H1 (cell line): Measurements from ENCODE around the gene CLCF1. TPM values are rescaled to one million over a fixed set of nuclear protein-coding genes. Genes with fewer than 3 reads are reported as not detected.
A peak's percentile ranks its signal among the peaks of the same experiment; 100 is the strongest.
"Not testable (repeated sequence)": the region's sequence is repeated elsewhere in the genome, so short reads cannot be mapped to it uniquely, and the experiment has no call there.

Experiments
- CTCF ChIA-PET: fragments of 300-600 bp; sonication (Branson Sonifier 250); formaldehyde crosslinking; loops from one replicate; lab custom pipeline; 2021; ENCODE audit not compliant: partially characterized antibody; lab: Charles Lee
- POLR2A ChIA-PET: fragments of 300-600 bp; sonication (Branson Sonifier 250); formaldehyde crosslinking; loops from one replicate; lab custom pipeline; 2021; ENCODE audit warnings: inconsistent platforms; ENCODE audit not compliant: partially characterized antibody; lab: Charles Lee
- DNase-seq, 2 experiments: peaks; one replicate each; pipeline versions ENCODE4 v3.0.0 to v3.0.0-alpha.2; 2010 to 2022; ENCODE audit warnings: low spot score in 2 of 2, low read depth in 1 of 2, mixed read lengths in 1 of 2
- FAIRE-seq: peaks from 2 replicates; lab custom pipeline; 2011; peaks lifted over from hg19 to GRCh38; lab: Jason Lieb, UNC
- H2AFZ ChIP-seq: 2 replicates; pipeline ENCODE4 v1.8.1; 2012; ENCODE audit warnings: low read length, inconsistent platforms
- H2AK5ac ChIP-seq: 2 replicates; pipeline ENCODE4 v1.6.1; 2013; ENCODE audit warnings: low read depth, low read length
- H2BK120ac ChIP-seq: replicated peaks from 2 replicates; pipeline ENCODE3; 2013; ENCODE audit warnings: low read depth, low read length, inconsistent platforms
- H2BK12ac ChIP-seq: 2 replicates; pipeline ENCODE4 v1.6.1; 2013; ENCODE audit warnings: low read depth, low read length
- H2BK15ac ChIP-seq: 2 replicates; pipeline ENCODE4 v1.6.1; 2013; ENCODE audit warnings: low read length
- H2BK20ac ChIP-seq: 2 replicates; pipeline ENCODE4 v1.6.1; 2013; ENCODE audit warnings: low read length
- H2BK5ac ChIP-seq: 2 replicates; pipeline ENCODE4 v1.6.1; 2013; ENCODE audit warnings: low read depth, low read length
- H3K14ac ChIP-seq: 2 replicates; pipeline ENCODE4 v1.6.1; 2013; ENCODE audit warnings: inconsistent platforms; ENCODE audit not compliant: insufficient read length
- H3K18ac ChIP-seq: 2 replicates; pipeline ENCODE4 v1.6.1; 2013; ENCODE audit warnings: low read length; ENCODE audit errors: extremely low read depth
- H3K23ac ChIP-seq: 2 replicates; pipeline ENCODE4 v1.6.1; 2013; ENCODE audit warnings: inconsistent platforms; ENCODE audit not compliant: insufficient read length
- H3K23me2 ChIP-seq: 2 replicates; pipeline ENCODE4 v1.6.1; 2013; ENCODE audit warnings: low read depth, low read length
- H3K27ac ChIP-seq: 2 replicates; pipeline ENCODE4 v1.6.1; 2011; ENCODE audit warnings: low read depth, low read length, inconsistent platforms
- H3K27me3 ChIP-seq, 4 experiments: replicated peaks in 1 of 4; 1 replicate in 1 of 4; 2 replicates in 3 of 4; pipeline versions ENCODE4 v1.6.1 to v1.8.1; 2011 to 2013; ENCODE audit warnings: low read length in 3 of 4, mild to moderate bottlenecking in 3 of 4, inconsistent platforms in 2 of 4, mixed read lengths in 2 of 4, moderate library complexity in 1 of 4; ENCODE audit not compliant: control insufficient read depth in 3 of 4, insufficient read depth in 3 of 4; ENCODE audit errors: extremely low read depth in 1 of 4
- H3K36me3 ChIP-seq, 4 experiments: 2 replicates each; pipeline versions ENCODE4 v1.6.1 to v1.8.1; 2011 to 2013; ENCODE audit warnings: mild to moderate bottlenecking in 4 of 4, low read length in 3 of 4, moderate library complexity in 2 of 4, control low read depth in 1 of 4, inconsistent platforms in 1 of 4; ENCODE audit not compliant: insufficient read depth in 4 of 4, control insufficient read depth in 2 of 4
- H3K4ac ChIP-seq: replicated peaks from 2 replicates; pipeline ENCODE3; 2013; ENCODE audit warnings: low read length, low read depth, mixed read lengths, inconsistent platforms; ENCODE audit not compliant: insufficient read length
- H3K4me1 ChIP-seq, 4 experiments: replicated peaks in 1 of 4; 1 replicate in 1 of 4; 2 replicates in 3 of 4; pipeline versions ENCODE4 v1.6.1 to v1.8.1; 2011 to 2013; ENCODE audit warnings: low read length in 3 of 4, inconsistent platforms in 2 of 4, mixed read lengths in 1 of 4; ENCODE audit not compliant: insufficient read depth in 4 of 4, control insufficient read depth in 3 of 4
- H3K4me2 ChIP-seq, 2 experiments: 2 replicates each; pipeline versions ENCODE4 v1.6.1 to v1.8.1; 2011 to 2013; ENCODE audit warnings: low read depth in 2 of 2, low read length in 2 of 2, control low read depth in 1 of 2, inconsistent platforms in 1 of 2, mild to moderate bottlenecking in 1 of 2; ENCODE audit not compliant: insufficient read depth in 1 of 2
- H3K4me3 ChIP-seq, 4 experiments: fragments of 200-600, 300-600 bp in 1 of 4; sonication (generic), shearing (Covaris generic), sonication (Bioruptor Twin) in 1 of 4; 2 replicates each; pipeline versions ENCODE4 v1.5.1 to v1.8.1; 2011 to 2016; ENCODE audit warnings: low read length in 4 of 4, low read depth in 3 of 4, control low read depth in 2 of 4, inconsistent platforms in 2 of 4, mild to moderate bottlenecking in 2 of 4, mixed read lengths in 1 of 4, moderate library complexity in 1 of 4; ENCODE audit not compliant: insufficient read depth in 2 of 4; ENCODE audit errors: extremely low read depth in 1 of 4
- H3K56ac ChIP-seq: replicated peaks from 2 replicates; pipeline ENCODE3; 2013; ENCODE audit warnings: low read depth, mild to moderate bottlenecking, mixed read lengths, low read length, inconsistent platforms; ENCODE audit not compliant: insufficient read length
- H3K79me1 ChIP-seq: 2 replicates; pipeline ENCODE4 v1.6.1; 2013; ENCODE audit warnings: low read depth, low read length, control low read depth
- H3K79me2 ChIP-seq, 2 experiments: 2 replicates each; pipeline versions ENCODE4 v1.6.1 to v1.8.1; 2012 to 2013; ENCODE audit warnings: low read length in 2 of 2, mild to moderate bottlenecking in 2 of 2, inconsistent platforms in 1 of 2; ENCODE audit not compliant: insufficient read depth in 2 of 2, control insufficient read depth in 1 of 2
- H3K9ac ChIP-seq, 4 experiments: replicated peaks in 1 of 4; 1 replicate in 1 of 4; 2 replicates in 3 of 4; pipeline versions ENCODE4 v1.6.1 to v1.8.1; 2011 to 2013; ENCODE audit warnings: low read depth in 3 of 4, low read length in 3 of 4, control low read depth in 2 of 4, mild to moderate bottlenecking in 2 of 4, moderate library complexity in 2 of 4, inconsistent platforms in 1 of 4; ENCODE audit errors: extremely low read depth in 1 of 4
- H3K9me3 ChIP-seq, 2 experiments: 2 replicates each; pipeline versions ENCODE4 v1.6.1 to v1.8.1; 2012 to 2013; ENCODE audit warnings: mild to moderate bottlenecking in 2 of 2, moderate library complexity in 2 of 2, control low read depth in 1 of 2, inconsistent platforms in 1 of 2, low read depth in 1 of 2, low read length in 1 of 2, mixed read lengths in 1 of 2; ENCODE audit not compliant: insufficient read depth in 2 of 2
- H4K20me1 ChIP-seq, 2 experiments: replicated peaks in 1 of 2; 2 replicates each; pipeline versions ENCODE3 to v1.8.1; 2011 to 2013; ENCODE audit warnings: inconsistent platforms in 2 of 2, low read length in 2 of 2, mild to moderate bottlenecking in 1 of 2; ENCODE audit not compliant: insufficient read depth in 2 of 2, control insufficient read depth in 1 of 2
- H4K5ac ChIP-seq: 2 replicates; pipeline ENCODE4 v1.6.1; 2013; ENCODE audit warnings: low read length, low read depth, mixed read lengths, inconsistent platforms; ENCODE audit not compliant: insufficient read length
- H4K8ac ChIP-seq: 2 replicates; pipeline ENCODE4 v1.8.0; 2013; ENCODE audit warnings: mild to moderate bottlenecking, moderate library complexity, low read length, inconsistent platforms; ENCODE audit not compliant: insufficient read depth; ENCODE audit errors: extremely low read depth
- H4K91ac ChIP-seq: replicated peaks from 2 replicates; pipeline ENCODE3; 2013; ENCODE audit warnings: low read length, mixed read lengths, inconsistent platforms; ENCODE audit not compliant: insufficient read length
- WGBS, 2 experiments: shearing (Covaris generic) in 1 of 2; methylation state at CpG; one replicate each; pipeline versions ENCODE4 v1.1.6 to v1.1.7; 2013 to 2015; ENCODE audit warnings: low lambda C conversion rate in 2 of 2, mixed read lengths in 2 of 2, inconsistent platforms in 1 of 2, low coverage in 1 of 2, missing lambda C conversion rate in 1 of 2; ENCODE audit not compliant: insufficient replicate concordance in 2 of 2, insufficient coverage in 1 of 2, insufficient read length in 1 of 2; ENCODE audit errors: extremely low coverage in 1 of 2, missing lambda C conversion rate in 1 of 2; 5-methylcytosine and 5-hydroxymethylcytosine counted together
- polyA plus RNA-seq, 7 experiments: library from polyadenylated mRNA; depleted of rRNA in 3 of 7; stranded (reverse) in 5 of 7; unstranded in 2 of 7; fragments of >200 nt in 5 of 7; fragments of 200-250 nt in 2 of 7; gene quantifications; 1 replicate in 5 of 7; 2 replicates in 1 of 7; 4 replicates in 1 of 7; pipeline versions ENCODE4 v1.2.1 to v1.2.3, GENCODE V29; 2011 to 2013; ENCODE audit warnings: missing spikeins in 2 of 7, mixed read lengths in 2 of 7
- total RNA-seq: library from RNA; stranded (reverse); fragmentation: NEBNext Ultra II Directional; extraction: Animal tissue kit (Norgen Biotek cat#: 25700); gene quantifications from 2 replicates; pipeline ENCODE4 v1.2.1, GENCODE V29; 2021

The CLCF1 gene
- total and polyA plus RNA-seq, 2 of the 8 experiments (the other 6 are each of a cell fraction or from before 2014, with no cell fraction given): 0.32 to 1.2 TPM

GRCh38 chr11:67402192-67402839 lies 28.9 kb upstream of the CLCF1 start:
- POLR2A ChIA-PET: interaction anchor here (0.8 to 4.3 kb wide), 16 partner anchors 9 to 82 kb away, joined by 3 to 31 read pairs (median 6); partner anchors contain the start of genes PTPRCAP, RAD9A and RPS6KB2
- FAIRE-seq, H3K14ac ChIP-seq, H3K4me1 ChIP-seq, H3K79me1 ChIP-seq, H3K9me3 ChIP-seq, H3K18ac ChIP-seq, H3K23ac ChIP-seq, DNase-seq, H3K23me2 ChIP-seq, H3K79me2 ChIP-seq, H2BK20ac ChIP-seq, H2AK5ac ChIP-seq, H3K56ac ChIP-seq, H3K27me3 ChIP-seq: not testable (repeated sequence)
- peak overlapping the region; percentile 97; the same call in 1 of the 2 replicates for H2BK15ac ChIP-seq
- peaks cover 6 to 20% (median 18%) of the 10 kb centered on the region in 4 experiments; a peak in 6 of 8 replicates for H3K36me3 ChIP-seq
- CTCF ChIA-PET: interaction anchor here (0.7 to 4.9 kb wide), 24 partner anchors 11 to 117 kb away, joined by 3 to 25 read pairs (median 5); partner anchors contain the start of genes POLD4, RAD9A and RPS6KB2
- peak overlapping the region in 2 of 4 experiments; percentile 25 to 47; a peak in 3 of 7 replicates for H3K9ac ChIP-seq
- H2BK120ac ChIP-seq: peak overlapping the region; percentile 82
- H4K5ac ChIP-seq: peak overlapping the region; percentile 94
- peak overlapping the region in 3 of 4 experiments; percentile 27 to 52 (median 32); a peak in 3 of 8 replicates for H3K4me3 ChIP-seq
- peak overlapping the region; percentile 98; the same call in 1 of the 2 replicates for H2AFZ ChIP-seq
- H3K4ac ChIP-seq: peak overlapping the region; percentile 100
- H3K27ac ChIP-seq: peak overlapping the region; percentile 68; the same call in 1 of the 2 replicates
- H4K20me1 ChIP-seq: peaks cover 0 to 10% of the 10 kb centered on the region in 2 experiments
- H4K8ac ChIP-seq: peak overlapping the region; percentile 89; the same call in 1 of the 2 replicates
- peak overlapping the region; percentile 94 for H2BK5ac ChIP-seq
- WGBS, 2 experiments: 82% methylated on average over 19 of the region's 19 CpGs; no CpG with 5 or more reads in 1 of the 2 experiments
- peak overlapping the region; percentile 84 for H4K91ac ChIP-seq
- 0 out of 2 replicates have a peak overlapping the region, but pooled peaks have one; percentile 39 for H2BK12ac ChIP-seq
- H3K4me2 ChIP-seq: peak overlapping the region; percentile 55 to 84
